Ovary (tissue), 9 donors: Measurements from ENCODE around the gene FZD1. TPM values are rescaled to one million over a fixed set of nuclear protein-coding genes. Genes with fewer than 3 reads are reported as not detected.
A peak's percentile ranks its signal among the peaks of the same experiment; 100 is the strongest.
"Not testable (repeated sequence)": the region's sequence is repeated elsewhere in the genome, so short reads cannot be mapped to it uniquely, and the experiment has no call there.

Source experiments
- DNase-seq, 5 donors: peaks; one replicate each; pipeline ENCODE4 v3.0.0-alpha.2; 2019 to 2020
- H3K27ac ChIP-seq, 2 donors: fragments of 200-600 bp; one replicate each; pipeline versions ENCODE4 v1.5.1 to v1.8.0; 2019 to 2022
- H3K27me3 ChIP-seq: fragments of 200-600 bp; one replicate; pipeline ENCODE4 v1.8.0; 2022
- H3K36me3 ChIP-seq: fragments of 200-600 bp; sonication (generic); one replicate; pipeline ENCODE4 v1.5.1; 2019
- H3K4me1 ChIP-seq: one replicate; pipeline ENCODE4 v1.8.1; 2013; ENCODE audit warnings: mild to moderate bottlenecking, moderate library complexity; ENCODE audit not compliant: insufficient read depth
- H3K4me3 ChIP-seq: fragments of 200-600 bp; sonication (generic); one replicate; pipeline ENCODE4 v1.5.1; 2017
- H3K9me3 ChIP-seq, 2 donors: fragments of 200-600 bp in 1 of 2; sonication (generic) in 1 of 2; one replicate each; pipeline versions ENCODE4 v1.5.1 to v1.8.1; 2013 to 2019; ENCODE audit warnings: mild to moderate bottlenecking in 1 of 2, moderate library complexity in 1 of 2
- CTCF ChIP-seq, 3 donors: fragments of 450-650 bp in 2 of 3; fragments of 200-600 bp in 1 of 3; IDR thresholded peaks; one replicate each; pipeline versions ENCODE4 v1.5.1 to v1.8.0; 2016 to 2022; ENCODE audit warnings: antibody characterized with exemption in 3 of 3, mild to moderate bottlenecking in 1 of 3
- EP300 ChIP-seq: sonication (generic); formaldehyde crosslinking; IDR thresholded peaks from one replicate; pipeline ENCODE4 v1.6.1; 2017; ENCODE audit warnings: antibody characterized with exemption
- POLR2A ChIP-seq: fragments of 450-650 bp; IDR thresholded peaks from one replicate; pipeline ENCODE4 v1.6.1; 2017; ENCODE audit warnings: antibody characterized with exemption, mild to moderate bottlenecking, moderate library complexity
- WGBS, 3 donors: extraction: QIAGEN DNeasy Blood & Tissue Kit in 1 of 3; methylation state at CpG; one replicate each; pipeline versions ENCODE4 v1.1.5 to v1.1.7; 2013 to 2017; 5-methylcytosine and 5-hydroxymethylcytosine counted together
- intact Hi-C, 4 donors: fragments of 100-400 bp; cut with DNase I; formaldehyde crosslinking; loops; one replicate each; pipeline versions ENCODE4 v1.11.0 to v1.15.1; 2022 to 2023
- polyA plus RNA-seq, 2 donors: library from polyadenylated mRNA; stranded (reverse); fragments of 200-250 nt in 1 of 2; fragments of 350-450 nt in 1 of 2; fragmentation: Illumina TruSeq in 1 of 2; extraction: RNeasy Lipid Tissue Mini Kit (QIAGEN cat#74804) in 1 of 2; gene quantifications; one replicate each; pipeline ENCODE4 v1.2.3, GENCODE V29; 2013 to 2014
- total RNA-seq, 7 donors: library from RNA; depleted of rRNA in 2 of 7; stranded (reverse); fragments of >200 nt in 2 of 7; fragmentation: NEBNext Ultra II Directional in 3 of 7; extraction: Animal tissue kit (Norgen Biotek cat#: 25700) in 3 of 7; gene quantifications; one replicate each; pipeline versions ENCODE4 v1.1.0 to v1.2.4, GENCODE V29; 2016 to 2023
- donor health status: DM: no; HTN: no; CAD: no; lungs with moderate emphysema.
- donor health status: DM: no; HTN: no; CAD: no.
- donor health status: Bipolar disorder and iron deficiency.
- donor health status: DM: yes; HTN: yes; CAD: no.
- donor health status: DM: no; HTN: no; CAD: no.
- donor health status: DM: yes; HTN: yes; CAD: no.

FZD1 gene
- total and polyA plus RNA-seq, 9 donors = 11.8 to 33.6 (median 19.0) TPM

GRCh38 chr7:91302794-91303193 is 38.6 kb downstream of the FZD1 start:
- no peaks in the 10 kb centered on the region for H3K9me3 ChIP-seq
- no peaks in the 10 kb centered on the region for H3K4me1 ChIP-seq
- intact Hi-C loops = no loop called here
- no peak for DNase-seq
- 75 to 88% (median 82%) methylated on average over 2 of the region's 2 CpGs for WGBS, 3 donors
- H3K27me3 ChIP-seq = no peaks in the 10 kb centered on the region
- H3K27ac ChIP-seq = no peak overlapping the region
- H3K4me3 ChIP-seq = no peak overlapping the region
- H3K36me3 ChIP-seq = no peaks in the 10 kb centered on the region
- no peak for TF ChIP-seq POLR2A
- no peak for TF ChIP-seq CTCF (IDR thresholded peaks at IDR 0.05)
- TF ChIP-seq EP300 = no peak

GRCh38 chr7:91306266-91306665 is 42.0 kb downstream of the FZD1 start:
- WGBS, 3 donors = 95 to 98% (median 96%) methylated on average over 2 of the region's 2 CpGs
- intact Hi-C loops = no loop called here
- no peak for DNase-seq
- Histone ChIP-seq H3K4me3 (no peak overlapping the region), H3K27me3 (no peaks in the 10 kb centered on the region), H3K4me1 (no peaks in the 10 kb centered on the region), H3K36me3 (no peaks in the 10 kb centered on the region), H3K9me3 (no peaks in the 10 kb centered on the region), H3K27ac (no peak overlapping the region)
- TF ChIP-seq POLR2A (no peak), CTCF (IDR thresholded peaks at IDR 0.05) (no peak), EP300 (no peak)

- Histone ChIP-seq H3K4me3 (no peak overlapping the region), H3K27ac (no peak overlapping the region), H3K4me1 (peaks cover 2% of the 10 kb centered on the region), H3K36me3 (no peaks in the 10 kb centered on the region), H3K9me3 (no peaks in the 10 kb centered on the region), H3K27me3 (no peaks in the 10 kb centered on the region)
- intact Hi-C loops = no loop called here
- 91 to 96% (median 96%) methylated on average over 3 of the region's 3 CpGs for WGBS, 3 donors
- DNase-seq = no peak
- no peak for TF ChIP-seq POLR2A
- TF ChIP-seq EP300 = no peak
- no peak for TF ChIP-seq CTCF (IDR thresholded peaks at IDR 0.05)
Measured at GRCh38 chr7:91307467-91307866, 43.2 kb downstream of the FZD1 start.

- H3K27ac ChIP-seq, H3K36me3 ChIP-seq, H3K4me3 ChIP-seq, H3K27me3 ChIP-seq, H3K4me1 ChIP-seq, intact Hi-C loops, H3K9me3 ChIP-seq, DNase-seq: not testable (repeated sequence)
- WGBS, 3 donors = 77 to 90% (median 79%) methylated on average over 3 of the region's 3 CpGs
Measured at GRCh38 chr7:91308191-91308590, 44.0 kb downstream of the FZD1 start.

- no peak overlapping the region for H3K4me3 ChIP-seq
- peaks cover 2% of the 10 kb centered on the region for H3K4me1 ChIP-seq
- DNase-seq = peak in 1 of 5 donors; percentile 47
- H3K9me3 ChIP-seq = no peaks in the 10 kb centered on the region
- no peak overlapping the region for H3K27ac ChIP-seq
- no peak for TF ChIP-seq EP300
- TF ChIP-seq CTCF (IDR thresholded peaks at IDR 0.05) = no peak
- no peak for TF ChIP-seq POLR2A
- H3K36me3 ChIP-seq = no peaks in the 10 kb centered on the region
- WGBS, 3 donors = 84 to 86% (median 85%) methylated on average over 7 of the region's 7 CpGs
- intact Hi-C loops = no loop called here
- no peaks in the 10 kb centered on the region for H3K27me3 ChIP-seq
Measured at GRCh38 chr7:91310830-91311460, 46.7 kb downstream of the FZD1 start.
